HG02678 (cell line): ENCODE measurements around the gene EPG5.
"Not testable (repeated sequence)": the region's sequence is repeated elsewhere in the genome, so short reads cannot be mapped to it uniquely, and the experiment has no call there.

Experiments used
- ATAC-seq: cut with Tn5 transposase; IDR thresholded peaks from one replicate; pipeline ENCODE4 v1.9.1; 2021; ENCODE audit warnings: mild to moderate bottlenecking, moderate library complexity; ENCODE audit not compliant: unreplicated experiment

Gene EPG5

GRCh38 chr18:45821026-45821425 lies 146.1 kb downstream of the EPG5 start:
- ATAC-seq = no peak

GRCh38 chr18:45820106-45820745 lies 146.9 kb downstream of the EPG5 start:
- ATAC-seq = no peak

GRCh38 chr18:45818765-45819164 lies 148.4 kb downstream of the EPG5 start:
- not testable (repeated sequence) for ATAC-seq

GRCh38 chr18:45817543-45817942 lies 149.6 kb downstream of the EPG5 start:
- no peak for ATAC-seq

GRCh38 chr18:45814733-45815132 lies 152.4 kb downstream of the EPG5 start:
- not testable (repeated sequence) for ATAC-seq

- ATAC-seq = not testable (repeated sequence)
Observed at GRCh38 chr18:45807144-45807543, 160.0 kb downstream of the EPG5 start.

- ATAC-seq = no peak
Observed at GRCh38 chr18:45806226-45806625, 160.9 kb downstream of the EPG5 start.

GRCh38 chr18:45805551-45805950 lies 161.6 kb downstream of the EPG5 start:
- no peak for ATAC-seq

- no peak for ATAC-seq
Observed at GRCh38 chr18:45802814-45803492, 164.2 kb downstream of the EPG5 start.

- ATAC-seq = no peak
Observed at GRCh38 chr18:45801416-45802004, 165.6 kb downstream of the EPG5 start.
